ENCODE measurements around the gene HORMAD2. TPM values are rescaled to one million over a fixed set of nuclear protein-coding genes. Genes with fewer than 3 reads are reported as not detected.

Gene HORMAD2
- polyA plus RNA-seq, 1 experiment: not detected

DNA sequence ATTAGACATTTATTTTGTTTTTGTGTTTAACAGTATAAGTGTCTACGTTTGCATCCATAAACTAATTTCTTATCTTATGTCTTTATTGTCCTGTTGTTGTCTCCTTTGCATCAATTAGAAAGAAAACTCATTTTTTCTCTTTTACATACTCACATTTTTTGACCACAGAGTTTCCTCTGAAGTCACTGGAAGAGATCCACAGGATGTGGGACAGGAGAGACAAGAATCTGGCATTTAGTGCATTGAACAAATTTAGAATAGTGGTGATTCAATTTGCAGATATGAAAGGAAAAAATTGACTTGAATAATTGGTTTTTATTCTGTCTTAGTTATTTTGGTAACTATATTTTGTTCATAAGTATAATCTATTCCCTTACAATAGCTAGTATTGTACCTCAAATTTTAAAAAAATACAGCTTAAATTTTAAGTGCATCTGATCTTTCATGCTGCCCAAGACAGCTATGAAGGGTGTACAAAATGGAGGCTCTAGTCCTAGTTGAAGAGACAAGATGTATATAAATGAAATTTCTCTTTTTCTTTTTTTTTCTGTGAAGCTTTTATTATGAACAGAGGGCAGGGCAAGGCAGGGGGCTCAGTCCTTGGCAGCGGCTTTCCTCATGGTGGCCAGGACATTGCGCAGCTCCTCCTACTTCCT lies 24.4 kb downstream of the HORMAD2 start:
- Histone ChIP-seq H3K36me3 (ENCODE audit: control insufficient read depth, insufficient read depth, low read length) (no peaks in the 10 kb centered on the region), H3K4me3 (ENCODE audit: low read depth, low read length) (no peak overlapping the region), H3K27me3 (ENCODE audit: control insufficient read depth, insufficient read depth, low read length) (no peaks in the 10 kb centered on the region)
- CTCF ChIA-PET: interaction anchor here (0.8 to 2.3 kb wide), 4 partner anchors 9 to 183 kb away, joined by 3 to 7 read pairs (median 5); no protein-coding TSS in a partner anchor
- POLR2A ChIA-PET: no interaction called here
- no peak for DNase-seq (ENCODE audit: low read depth)
- no peak for TF ChIP-seq CTCF (IDR thresholded peaks at IDR 0.05; ENCODE audit: insufficient read depth, low read depth, low read length)

DNA sequence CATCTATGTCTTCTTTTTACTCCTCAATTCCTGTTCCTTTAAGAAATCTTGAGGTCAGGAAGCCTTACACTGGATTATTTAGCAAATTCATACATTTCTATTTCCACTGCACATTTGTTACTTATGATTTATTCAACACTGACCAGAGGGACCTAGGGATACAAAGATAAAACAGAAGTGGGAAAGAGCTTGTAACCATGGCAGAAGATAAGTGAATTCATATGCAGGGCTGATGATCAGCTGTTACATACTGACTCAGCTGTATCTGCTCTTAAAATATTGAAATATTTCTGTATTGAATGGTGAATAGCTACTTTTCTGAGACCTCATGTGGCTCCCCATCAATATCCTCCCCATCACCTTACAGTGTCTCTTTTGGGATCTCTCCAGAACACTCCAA lies 25.2 kb downstream of the HORMAD2 start:
- DNase-seq (ENCODE audit: low read depth): no peak
- TF ChIP-seq CTCF (IDR thresholded peaks at IDR 0.05; ENCODE audit: insufficient read depth, low read depth, low read length): no peak
- no peak overlapping the region for H3K4me3 ChIP-seq (ENCODE audit: low read depth, low read length)
- H3K36me3 ChIP-seq (ENCODE audit: control insufficient read depth, insufficient read depth, low read length): no peaks in the 10 kb centered on the region
- ChIA-PET POLR2A (no interaction called here), CTCF (interaction anchor here (0.9 to 3.6 kb wide), 3 partner anchors 15 to 182 kb away, joined by 3 to 22 read pairs (median 7); no protein-coding TSS in a partner anchor)
- H3K27me3 ChIP-seq (ENCODE audit: control insufficient read depth, insufficient read depth, low read length): no peaks in the 10 kb centered on the region

DNA sequence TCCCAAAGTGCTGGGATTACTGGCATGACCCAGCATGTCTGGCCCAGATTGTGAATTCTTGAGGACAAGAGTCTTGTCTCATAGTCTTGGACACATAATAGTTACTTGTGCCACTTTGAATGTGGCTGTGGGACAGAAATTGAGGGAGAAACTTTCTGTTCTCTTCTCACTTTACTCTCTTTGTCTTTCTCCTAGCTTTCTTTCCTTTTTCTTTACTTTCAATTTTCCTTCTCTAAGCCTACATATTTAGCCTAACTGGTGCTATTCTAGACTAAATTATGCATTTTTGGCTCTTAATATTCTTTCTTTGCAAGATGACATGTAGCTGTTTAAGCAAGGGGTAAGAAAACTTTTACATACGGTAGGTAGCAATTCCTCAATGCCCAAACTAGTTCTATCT lies 33.2 kb downstream of the HORMAD2 start:
- H3K36me3 ChIP-seq (ENCODE audit: control insufficient read depth, insufficient read depth, low read length): no peaks in the 10 kb centered on the region
- DNase-seq (ENCODE audit: low read depth): no peak
- H3K4me3 ChIP-seq (ENCODE audit: low read depth, low read length): no peak overlapping the region
- TF ChIP-seq CTCF (IDR thresholded peaks at IDR 0.05; ENCODE audit: insufficient read depth, low read depth, low read length): no peak
- no peaks in the 10 kb centered on the region for H3K27me3 ChIP-seq (ENCODE audit: control insufficient read depth, insufficient read depth, low read length)
- POLR2A ChIA-PET: no interaction called here
- CTCF ChIA-PET: interaction anchor here (0.7 to 2.7 kb wide), 3 partner anchors 9 to 175 kb away, joined by 3 to 6 read pairs (median 4); no protein-coding TSS in a partner anchor

DNA sequence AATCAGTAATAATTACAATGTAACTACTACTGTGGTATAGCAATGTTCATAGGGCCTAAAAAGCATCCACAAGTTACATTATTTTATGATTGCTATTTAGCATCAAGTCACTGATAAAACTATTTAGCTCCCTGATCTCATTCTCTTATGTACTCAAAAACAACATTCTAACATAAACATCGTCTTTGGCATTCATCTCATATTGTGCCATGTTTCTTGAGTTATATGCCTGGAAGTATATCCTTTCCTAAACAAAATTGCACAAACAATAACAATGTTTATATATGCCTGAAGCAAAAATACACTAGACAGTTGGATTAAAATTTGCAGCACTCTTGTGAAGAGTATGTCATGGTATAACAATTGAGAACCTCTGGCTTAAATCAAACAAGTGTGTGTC lies 34.1 kb downstream of the HORMAD2 start:
- Histone ChIP-seq H3K36me3 (ENCODE audit: control insufficient read depth, insufficient read depth, low read length) (no peaks in the 10 kb centered on the region), H3K4me3 (ENCODE audit: low read depth, low read length) (no peak overlapping the region), H3K27me3 (ENCODE audit: control insufficient read depth, insufficient read depth, low read length) (no peaks in the 10 kb centered on the region)
- POLR2A ChIA-PET: no interaction called here
- no peak for DNase-seq (ENCODE audit: low read depth)
- CTCF ChIA-PET: interaction anchor here (0.6 to 2.7 kb wide), 2 partner anchors 137 to 273 kb away, joined by 3 to 6 read pairs; partner anchors contain the start of gene RNF215
- no peak for TF ChIP-seq CTCF (IDR thresholded peaks at IDR 0.05; ENCODE audit: insufficient read depth, low read depth, low read length)

DNA sequence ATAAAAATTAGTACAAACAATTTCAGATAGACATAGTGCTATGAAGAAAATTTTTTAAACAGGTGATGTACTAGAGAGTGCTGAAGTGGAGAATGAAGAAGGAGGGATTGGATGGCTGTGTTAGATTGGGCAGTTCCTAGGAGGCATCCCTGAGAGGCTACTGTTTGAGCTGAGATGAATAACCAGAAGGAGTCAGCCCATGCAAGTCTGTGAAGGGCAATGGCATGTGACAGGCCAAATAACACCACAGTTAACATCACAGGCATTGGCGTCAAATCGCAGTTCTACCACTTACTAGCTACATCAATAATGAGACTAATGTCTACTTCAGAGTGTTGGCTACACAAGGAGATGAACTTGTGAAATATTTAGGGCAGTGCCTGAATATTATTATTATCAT lies 35.4 kb downstream of the HORMAD2 start:
- no peaks in the 10 kb centered on the region for H3K36me3 ChIP-seq (ENCODE audit: control insufficient read depth, insufficient read depth, low read length)
- H3K27me3 ChIP-seq (ENCODE audit: control insufficient read depth, insufficient read depth, low read length): no peaks in the 10 kb centered on the region; the same call in 1 of the 2 replicates
- no peak overlapping the region for H3K4me3 ChIP-seq (ENCODE audit: low read depth, low read length)
- no peak for TF ChIP-seq CTCF (IDR thresholded peaks at IDR 0.05; ENCODE audit: insufficient read depth, low read depth, low read length)
- ChIA-PET CTCF (interaction anchor here (0.9 to 1.3 kb wide), 4 partner anchors 9 to 272 kb away, joined by 3 to 4 read pairs (median 4); no protein-coding TSS in a partner anchor), POLR2A (no interaction called here)
- no peak for DNase-seq (ENCODE audit: low read depth)
